Activated naive CD4-positive, alpha-beta T cell treated with anti-CD3 and anti-CD28 coated beads, Interleukin-2, amount 50 U/mL, for 72 hours (primary cell): ENCODE measurements around the gene MYEF2. TPM values are rescaled to one million over a fixed set of nuclear protein-coding genes. Genes with fewer than 3 reads are reported as not detected.

Experiments used
- total RNA-seq, 2 donors: library from RNA; stranded (reverse); gene quantifications; one replicate each; pipeline ENCODE4 v1.2.3, GENCODE V29; 2022

The MYEF2 gene
- total RNA-seq, 2 donors from 2014 or later: 33.0 to 46.4 TPM

Other genes starting within 250 kb of the MYEF2 start
- gene SLC24A5, start 57.3 kb downstream of the MYEF2 start, total RNA-seq: not detected
- not detected for gene CTXN2, start 13.4 kb upstream of the MYEF2 start, total RNA-seq
- gene SLC12A1, start 28.0 kb upstream of the MYEF2 start, total RNA-seq: not detected
- gene DUT, start 153.1 kb upstream of the MYEF2 start, total RNA-seq: 100 to 1,000 TPM; 314 to 423 TPM